Ishikawa (cell line): ENCODE data around the gene RGS7.

ENCODE experiments used
- CEBPB ChIP-seq: IDR thresholded peaks from 2 replicates; pipeline ENCODE4 v1.6.1; 2012
- CREB1 ChIP-seq: IDR thresholded peaks from 2 replicates; pipeline ENCODE4 v1.6.1; 2012; ENCODE audit warnings: low read depth
- EGR1 ChIP-seq: IDR thresholded peaks from 2 replicates; pipeline ENCODE4 v1.6.1; 2012
- EP300 ChIP-seq: IDR thresholded peaks from 2 replicates; pipeline ENCODE4 v1.6.1; 2012; ENCODE audit warnings: borderline replicate concordance
- FOXM1 ChIP-seq: IDR thresholded peaks from 2 replicates; pipeline ENCODE4 v1.6.1; 2012; ENCODE audit warnings: low read depth, borderline replicate concordance
- MAX ChIP-seq: IDR thresholded peaks from 2 replicates; pipeline ENCODE4 v1.6.1; 2012
- NFIC ChIP-seq: IDR thresholded peaks from 2 replicates; pipeline ENCODE4 v1.6.1; 2012
- RAD21 ChIP-seq: IDR thresholded peaks from 2 replicates; pipeline ENCODE4 v1.6.1; 2012; ENCODE audit warnings: low read depth
- REST ChIP-seq: IDR thresholded peaks from 2 replicates; pipeline ENCODE4 v1.6.1; 2012; ENCODE audit warnings: low read depth, mild to moderate bottlenecking
- TAF1 ChIP-seq: IDR thresholded peaks from 2 replicates; pipeline ENCODE4 v1.6.1; 2012; ENCODE audit warnings: low read depth, mild to moderate bottlenecking
- TCF12 ChIP-seq: IDR thresholded peaks from 2 replicates; pipeline ENCODE4 v1.6.1; 2012; ENCODE audit warnings: low read depth
- TEAD4 ChIP-seq: IDR thresholded peaks from 2 replicates; pipeline ENCODE4 v1.6.1; 2012
- USF1 ChIP-seq: IDR thresholded peaks from 2 replicates; pipeline ENCODE4 v1.6.1; 2012
- YY1 ChIP-seq: IDR thresholded peaks from 2 replicates; pipeline ENCODE4 v1.6.1; 2012; ENCODE audit warnings: low read depth
- ZBTB7A ChIP-seq: IDR thresholded peaks from 2 replicates; pipeline ENCODE4 v1.6.1; 2012; ENCODE audit warnings: low read depth

The RGS7 gene

GRCh38 chr1:241352401-241352800, 4.6 kb downstream of the RGS7 start:
- TF ChIP-seq FOXM1 (no peak), REST (no peak), EP300 (no peak), EGR1 (no peak), USF1 (no peak), NFIC (no peak), CEBPB (no peak), CREB1 (no peak), TAF1 (no peak), MAX (no peak), TCF12 (no peak), TEAD4 (no peak), ZBTB7A (no peak), RAD21 (no peak)

GRCh38 chr1:241351841-241352240, 5.2 kb downstream of the RGS7 start:
- TF ChIP-seq MAX (no peak), CREB1 (no peak), USF1 (no peak), RAD21 (no peak), TAF1 (no peak), REST (no peak), ZBTB7A (no peak), YY1 (no peak), EP300 (no peak), TCF12 (no peak)

GRCh38 chr1:241343956-241344355, 13.0 kb downstream of the RGS7 start:
- no peak for TF ChIP-seq RAD21
- TF ChIP-seq CREB1: no peak
- no peak for TF ChIP-seq YY1
- TF ChIP-seq NFIC: no peak
- no peak for TF ChIP-seq EP300
- TF ChIP-seq CEBPB: no peak
- no peak for TF ChIP-seq TEAD4
- TF ChIP-seq REST: no peak
- TF ChIP-seq USF1: no peak
- no peak for TF ChIP-seq ZBTB7A
- TF ChIP-seq MAX: no peak
- TF ChIP-seq TCF12: no peak
- TF ChIP-seq FOXM1: no peak
- TF ChIP-seq EGR1: no peak
- no peak for TF ChIP-seq TAF1

- TF ChIP-seq YY1: no peak
- TF ChIP-seq EGR1: no peak
- no peak for TF ChIP-seq TAF1
- TF ChIP-seq TEAD4: no peak
- no peak for TF ChIP-seq NFIC
- no peak for TF ChIP-seq REST
- no peak for TF ChIP-seq TCF12
- TF ChIP-seq EP300: no peak
- no peak for TF ChIP-seq USF1
- no peak for TF ChIP-seq CEBPB
- no peak for TF ChIP-seq FOXM1
- TF ChIP-seq RAD21: no peak
- no peak for TF ChIP-seq CREB1
- no peak for TF ChIP-seq ZBTB7A
- TF ChIP-seq MAX: no peak
These were observed 20.7 kb downstream of the RGS7 start for GRCh38 chr1:241336335-241336734.
